Smooth muscle cell (in vitro differentiated cells): Measurements from ENCODE around the gene VIM. TPM values are rescaled to one million over a fixed set of nuclear protein-coding genes. Genes with fewer than 3 reads are reported as not detected.

ENCODE experiments used
- DNase-seq: peaks from one replicate; lab custom pipeline; 2025; ENCODE audit not compliant: unreplicated experiment; lab: John Stamatoyannopoulos, UW
- H2AFZ ChIP-seq: fragments of 200-600 bp; sonication (generic); 2 replicates; pipeline ENCODE4 v1.6.0; 2016; ENCODE audit warnings: antibody characterized with exemption, low read depth, mild to moderate bottlenecking
- H3F3A ChIP-seq: fragments of 200-600 bp; sonication (generic); 2 replicates; pipeline ENCODE4 v1.6.0; 2017; ENCODE audit warnings: antibody characterized with exemption, low read depth
- H3K27ac ChIP-seq: fragments of 200-600 bp; sonication (generic); 2 replicates; pipeline ENCODE4 v1.5.1; 2016; ENCODE audit warnings: low read depth, mild to moderate bottlenecking
- H3K27me3 ChIP-seq: fragments of 200-600 bp; sonication (generic); 2 replicates; pipeline ENCODE4 v1.6.1; 2016; ENCODE audit warnings: low read depth, mild to moderate bottlenecking
- H3K36me3 ChIP-seq: fragments of 200-600 bp; sonication (generic); 2 replicates; pipeline ENCODE4 v1.5.1; 2016; ENCODE audit warnings: low read depth
- H3K4me1 ChIP-seq: fragments of 200-600 bp; sonication (generic); 2 replicates; pipeline ENCODE4 v1.5.1; 2016; ENCODE audit warnings: low read depth
- H3K4me2 ChIP-seq: fragments of 200-600 bp; sonication (generic); 2 replicates; pipeline ENCODE4 v1.6.0; 2016; ENCODE audit warnings: mild to moderate bottlenecking
- H3K4me3 ChIP-seq: fragments of 200-600 bp; sonication (generic); 2 replicates; pipeline ENCODE4 v1.5.1; 2016; ENCODE audit warnings: mild to moderate bottlenecking
- H3K79me2 ChIP-seq: fragments of 200-600 bp; sonication (generic); 2 replicates; pipeline ENCODE4 v1.6.0; 2016; ENCODE audit warnings: low read depth, mild to moderate bottlenecking
- H3K9ac ChIP-seq: fragments of 200-600 bp; sonication (generic); 2 replicates; pipeline ENCODE4 v1.6.0; 2016; ENCODE audit warnings: low read depth
- H3K9me3 ChIP-seq: fragments of 200-600 bp; sonication (generic); replicated peaks from 2 replicates; pipeline ENCODE4 v1.5.1; 2016; ENCODE audit warnings: low read depth
- H4K20me1 ChIP-seq: fragments of 200-600 bp; sonication (generic); 2 replicates; pipeline ENCODE4 v1.6.0; 2016; ENCODE audit warnings: low read depth
- CTCF ChIP-seq: fragments of 200-600 bp; sonication (generic); IDR thresholded peaks from 2 replicates; pipeline ENCODE4 v1.5.1; 2017; ENCODE audit warnings: borderline replicate concordance, mild to moderate bottlenecking, antibody characterized with exemption; ENCODE audit not compliant: insufficient read depth, poor library complexity, severe bottlenecking
- WGBS: methylation state at CpG from one replicate; pipeline ENCODE4 v1.1.7; 2016; ENCODE audit warnings: low lambda C conversion rate; 5-methylcytosine and 5-hydroxymethylcytosine counted together
- polyA plus RNA-seq: library from polyadenylated mRNA; unstranded; fragments of >200 nt; fragmentation: Nextera tagmentation; extraction: Ambion mirVana; gene quantifications from 2 replicates; pipeline ENCODE4 v1.2.1, GENCODE V29; 2016
- total RNA-seq: library from RNA; depleted of rRNA; stranded (reverse); fragments of >200 nt; gene quantifications from 2 replicates; pipeline ENCODE4 v1.2.3, GENCODE V29; 2014

The VIM gene
- total and polyA plus RNA-seq, 2 experiments from 2014 or later: 3,198 to 6,093 TPM

- WGBS: 13% methylated on average over 12 of the region's 12 CpGs
- peak overlapping the region; percentile 99 for H3K27ac ChIP-seq
Measured at GRCh38 chr10:17227367-17228090, 512 bp upstream of the VIM start.

GRCh38 chr10:17229016-17229716, 1.1 kb downstream of the VIM start:
- Histone ChIP-seq H3K9me3 (no peaks in the 10 kb centered on the region), H3K79me2 (peaks cover 70% of the 10 kb centered on the region), H3K4me3 (peak overlapping the region; percentile 90), H3K4me1 (peaks cover 34% of the 10 kb centered on the region), H3K9ac (peak overlapping the region; percentile 99), H2AFZ (no peak overlapping the region), H3F3A (peaks cover 53% of the 10 kb centered on the region), H4K20me1 (peaks cover 51% of the 10 kb centered on the region), H3K27me3 (no peaks in the 10 kb centered on the region), H3K36me3 (peaks cover 20% of the 10 kb centered on the region), H3K4me2 (peak overlapping the region; percentile 96), H3K27ac (peak overlapping the region; percentile 99)
- peak; percentile 25 for TF ChIP-seq CTCF
- WGBS: under 1% methylated on average over 54 of the region's 72 CpGs
- peak; percentile 86 for DNase-seq

More at GRCh38 chr10:17227367-17228090, 512 bp upstream of the VIM start:
- Histone ChIP-seq H2AFZ (no peak overlapping the region), H4K20me1 (peaks cover 34% of the 10 kb centered on the region), H3K9ac (peak overlapping the region; percentile 99), H3K27me3 (no peaks in the 10 kb centered on the region), H3K36me3 (peaks cover 12% of the 10 kb centered on the region), H3F3A (peaks cover 38% of the 10 kb centered on the region), H3K4me1 (peaks cover 30% of the 10 kb centered on the region), H3K9me3 (no peaks in the 10 kb centered on the region), H3K79me2 (peaks cover 54% of the 10 kb centered on the region), H3K4me3 (peak overlapping the region; percentile 90), H3K4me2 (peak overlapping the region; percentile 96)
- TF ChIP-seq CTCF: peak; percentile 48
- DNase-seq: no peak

- Histone ChIP-seq H3K4me2 (peak overlapping the region; percentile 96), H3K9me3 (no peaks in the 10 kb centered on the region), H3K27ac (peak overlapping the region; percentile 99), H2AFZ (no peak overlapping the region), H4K20me1 (peaks cover 55% of the 10 kb centered on the region), H3K4me3 (peak overlapping the region; percentile 90), H3K27me3 (no peaks in the 10 kb centered on the region), H3K79me2 (peaks cover 75% of the 10 kb centered on the region), H3K4me1 (peaks cover 34% of the 10 kb centered on the region), H3K9ac (peak overlapping the region; percentile 99), H3K36me3 (peaks cover 24% of the 10 kb centered on the region), H3F3A (peaks cover 57% of the 10 kb centered on the region)
- under 1% methylated on average over 21 of the region's 21 CpGs for WGBS
- DNase-seq: no peak
- no peak for TF ChIP-seq CTCF
Measured at GRCh38 chr10:17229717-17229966, 1.6 kb downstream of the VIM start.
